ENCODE results near the gene NPC1L1.
"Not testable (repeated sequence)": the region's sequence is repeated elsewhere in the genome, so short reads cannot be mapped to it uniquely, and the experiment has no call there.

The NPC1L1 gene

GRCh38 chr7:44511236-44511635 is 29.9 kb downstream of the NPC1L1 start:
- Histone ChIP-seq H3K4me3 (ENCODE audit: low read length) (no peak overlapping the region), H3K9ac (ENCODE audit: low read depth, low read length) (no peak overlapping the region), H3K27me3 (ENCODE audit: control insufficient read depth, insufficient read depth, low read length) (peaks cover 35% of the 10 kb centered on the region), H3K36me3 (ENCODE audit: insufficient read depth, low read length) (no peaks in the 10 kb centered on the region), H3K4me2 (ENCODE audit: low read length) (no peak overlapping the region), H3K4me1 (ENCODE audit: control insufficient read depth, insufficient read depth, low read length) (no peaks in the 10 kb centered on the region), H3K9me3 (replicated peaks; ENCODE audit: low read length) (no peaks in the 10 kb centered on the region)

GRCh38 chr7:44508328-44509030 is 32.7 kb downstream of the NPC1L1 start:
- Histone ChIP-seq H3K4me2 (ENCODE audit: low read length) (no peak overlapping the region), H3K27me3 (ENCODE audit: control insufficient read depth, insufficient read depth, low read length) (peaks cover 47% of the 10 kb centered on the region), H3K9me3 (replicated peaks; ENCODE audit: low read length) (no peaks in the 10 kb centered on the region), H3K4me1 (ENCODE audit: control insufficient read depth, insufficient read depth, low read length) (no peaks in the 10 kb centered on the region), H3K4me3 (ENCODE audit: low read length) (no peak overlapping the region), H3K36me3 (ENCODE audit: insufficient read depth, low read length) (no peaks in the 10 kb centered on the region), H3K9ac (ENCODE audit: low read depth, low read length) (no peak overlapping the region)

GRCh38 chr7:44506592-44507288 is 34.4 kb downstream of the NPC1L1 start:
- H3K36me3 ChIP-seq (ENCODE audit: insufficient read depth, low read length); H3K4me1 ChIP-seq (ENCODE audit: control insufficient read depth, insufficient read depth, low read length): not testable (repeated sequence)

GRCh38 chr7:44505595-44505994 is 35.5 kb downstream of the NPC1L1 start:
- H3K4me1 ChIP-seq (ENCODE audit: control insufficient read depth, insufficient read depth, low read length): no peaks in the 10 kb centered on the region
- H3K36me3 ChIP-seq (ENCODE audit: insufficient read depth, low read length): no peaks in the 10 kb centered on the region
- H3K27me3 ChIP-seq (ENCODE audit: control insufficient read depth, insufficient read depth, low read length): peaks cover 52% of the 10 kb centered on the region
- no peak overlapping the region for H3K9ac ChIP-seq (ENCODE audit: low read depth, low read length)
- no peak overlapping the region for H3K4me2 ChIP-seq (ENCODE audit: low read length)
- no peaks in the 10 kb centered on the region for H3K9me3 ChIP-seq (replicated peaks; ENCODE audit: low read length)
- no peak overlapping the region for H3K4me3 ChIP-seq (ENCODE audit: low read length)

More at GRCh38 chr7:44506592-44507288, 34.4 kb downstream of the NPC1L1 start:
- H3K4me2 ChIP-seq (ENCODE audit: low read length); H3K9me3 ChIP-seq (replicated peaks; ENCODE audit: low read length); H3K9ac ChIP-seq (ENCODE audit: low read depth, low read length); H3K4me3 ChIP-seq (ENCODE audit: low read length): not testable (repeated sequence)
- H3K27me3 ChIP-seq (ENCODE audit: control insufficient read depth, insufficient read depth, low read length): peaks cover 56% of the 10 kb centered on the region

- H3K4me3 ChIP-seq (ENCODE audit: low read length): no peak overlapping the region
Observed at GRCh38 chr7:44498230-44498954, 42.7 kb downstream of the NPC1L1 start.

GRCh38 chr7:44497155-44498027 is 43.7 kb downstream of the NPC1L1 start:
- H3K9me3 ChIP-seq (replicated peaks; ENCODE audit: low read length): no peaks in the 10 kb centered on the region
- H3K4me1 ChIP-seq (ENCODE audit: control insufficient read depth, insufficient read depth, low read length): no peaks in the 10 kb centered on the region
- H3K27me3 ChIP-seq (ENCODE audit: control insufficient read depth, insufficient read depth, low read length): peaks cover 23% of the 10 kb centered on the region
- H3K4me3 ChIP-seq (ENCODE audit: low read length): no peak overlapping the region
- H3K4me2 ChIP-seq (ENCODE audit: low read length): no peak overlapping the region
- H3K9ac ChIP-seq (ENCODE audit: low read depth, low read length): no peak overlapping the region
- no peaks in the 10 kb centered on the region for H3K36me3 ChIP-seq (ENCODE audit: insufficient read depth, low read length)

More at GRCh38 chr7:44498230-44498954, 42.7 kb downstream of the NPC1L1 start:
- H3K27me3 ChIP-seq (ENCODE audit: control insufficient read depth, insufficient read depth, low read length): peaks cover 29% of the 10 kb centered on the region
- no peak overlapping the region for H3K4me2 ChIP-seq (ENCODE audit: low read length)
- H3K9me3 ChIP-seq (replicated peaks; ENCODE audit: low read length): no peaks in the 10 kb centered on the region
- H3K4me1 ChIP-seq (ENCODE audit: control insufficient read depth, insufficient read depth, low read length): no peaks in the 10 kb centered on the region
- H3K9ac ChIP-seq (ENCODE audit: low read depth, low read length): no peak overlapping the region
- no peaks in the 10 kb centered on the region for H3K36me3 ChIP-seq (ENCODE audit: insufficient read depth, low read length)

GRCh38 chr7:44496385-44496784 is 44.7 kb downstream of the NPC1L1 start:
- Histone ChIP-seq H3K4me2 (ENCODE audit: low read length) (no peak overlapping the region), H3K9ac (ENCODE audit: low read depth, low read length) (no peak overlapping the region), H3K9me3 (replicated peaks; ENCODE audit: low read length) (no peaks in the 10 kb centered on the region), H3K27me3 (ENCODE audit: control insufficient read depth, insufficient read depth, low read length) (peaks cover 14% of the 10 kb centered on the region), H3K4me3 (ENCODE audit: low read length) (no peak overlapping the region), H3K36me3 (ENCODE audit: insufficient read depth, low read length) (no peaks in the 10 kb centered on the region), H3K4me1 (ENCODE audit: control insufficient read depth, insufficient read depth, low read length) (no peaks in the 10 kb centered on the region)

GRCh38 chr7:44494960-44495359 is 46.2 kb downstream of the NPC1L1 start:
- no peak overlapping the region for H3K4me3 ChIP-seq (ENCODE audit: low read length)
- H3K9me3 ChIP-seq (replicated peaks; ENCODE audit: low read length): no peaks in the 10 kb centered on the region
- no peak overlapping the region for H3K4me2 ChIP-seq (ENCODE audit: low read length)
- peaks cover 4% of the 10 kb centered on the region for H3K4me1 ChIP-seq (ENCODE audit: control insufficient read depth, insufficient read depth, low read length)
- H3K27me3 ChIP-seq (ENCODE audit: control insufficient read depth, insufficient read depth, low read length): peaks cover 7% of the 10 kb centered on the region
- H3K9ac ChIP-seq (ENCODE audit: low read depth, low read length): no peak overlapping the region
- H3K36me3 ChIP-seq (ENCODE audit: insufficient read depth, low read length): no peaks in the 10 kb centered on the region

- Histone ChIP-seq H3K4me2 (ENCODE audit: low read length) (peak overlapping the region; percentile 78), H3K4me1 (ENCODE audit: control insufficient read depth, insufficient read depth, low read length) (peaks cover 21% of the 10 kb centered on the region), H3K9me3 (replicated peaks; ENCODE audit: low read length) (no peaks in the 10 kb centered on the region), H3K27me3 (ENCODE audit: control insufficient read depth, insufficient read depth, low read length) (peaks cover 2% of the 10 kb centered on the region), H3K36me3 (ENCODE audit: insufficient read depth, low read length) (no peaks in the 10 kb centered on the region), H3K4me3 (ENCODE audit: low read length) (peak overlapping the region; percentile 85), H3K9ac (ENCODE audit: low read depth, low read length) (peak overlapping the region; percentile 92)
Observed at GRCh38 chr7:44491229-44491628, 49.9 kb downstream of the NPC1L1 start.

GRCh38 chr7:44490351-44491200 is 50.6 kb downstream of the NPC1L1 start, which contains the start of gene NUDCD3:
Gene NUDCD3, minus strand, starts transcription at chr7:44490658. Its CDS starts 58 bp downstream, at chr7:44490600.
- Histone ChIP-seq H3K4me2 (ENCODE audit: low read length) (peak within 1 kb of the TSS; percentile 78), H3K27me3 (ENCODE audit: control insufficient read depth, insufficient read depth, low read length) (no peaks in the 10 kb centered on the region), H3K36me3 (ENCODE audit: insufficient read depth, low read length) (no peaks in the 10 kb centered on the region), H3K4me3 (ENCODE audit: low read length) (peak within 1 kb of the TSS; percentile 85), H3K9ac (ENCODE audit: low read depth, low read length) (peak within 1 kb of the TSS; percentile 92), H3K9me3 (replicated peaks; ENCODE audit: low read length) (no peaks in the 10 kb centered on the region), H3K4me1 (ENCODE audit: control insufficient read depth, insufficient read depth, low read length) (peaks cover 21% of the 10 kb centered on the region)
